Left kidney (tissue), 8 donors: ENCODE data around the gene RNASE7. TPM values are rescaled to one million over a fixed set of nuclear protein-coding genes. Genes with fewer than 3 reads are reported as not detected.
"Not testable (repeated sequence)": the region's sequence is repeated elsewhere in the genome, so short reads cannot be mapped to it uniquely, and the experiment has no call there.

ENCODE experiments used
- DNase-seq: peaks from one replicate; pipeline ENCODE4 v3.0.0-alpha.2; 2013
- long read RNA-seq, 8 donors: transcript quantifications; one replicate each; lab custom pipeline, GENCODE V29; 2026
- polyA plus RNA-seq: library from polyadenylated mRNA; unstranded; fragments of 120-200 nt; gene quantifications from one replicate; pipeline ENCODE4 v1.2.1, GENCODE V29; 2013; ENCODE audit not compliant: insufficient read length

RNASE7 gene
- polyA plus RNA-seq, result 0.55 TPM
- long read RNA-seq, donor 1, result 0 reads
- long read RNA-seq, donor 2, result 0 reads
- long read RNA-seq, donor 3, result 0 reads
- long read RNA-seq, donor 4, result 0 reads
- long read RNA-seq, donor 5, result 0 reads
- long read RNA-seq, donor 6, result 0 reads
- long read RNA-seq, donor 7, result 0 reads
- long read RNA-seq, donor 8, result 0 reads

GRCh38 chr14:21041676-21042433 is at the start of gene RNASE7:
Gene RNASE7, plus strand, starts transcription at chr14:21042362. Its CDS starts 631 bp downstream, at chr14:21042993.
- no peak for DNase-seq

DNA sequence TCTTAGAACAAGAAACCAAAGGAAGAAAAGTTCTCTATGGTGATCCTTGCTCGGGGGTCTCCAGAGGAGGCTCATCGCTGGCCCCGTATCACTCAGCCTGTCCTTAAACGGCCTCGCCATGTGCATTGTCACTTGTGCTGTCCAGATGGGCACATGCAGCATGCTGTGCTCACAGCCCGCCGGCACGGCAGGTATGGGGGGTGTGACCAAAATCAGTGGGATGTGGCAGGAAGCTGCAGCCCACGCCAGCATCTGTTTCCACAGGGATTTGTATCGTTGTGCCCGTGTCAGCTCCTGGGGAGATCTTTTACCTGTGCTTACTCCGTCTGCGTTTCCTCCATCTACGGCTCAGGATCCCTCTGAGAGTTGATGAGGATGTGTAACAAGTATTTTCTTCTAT is 45.6 kb upstream of the RNASE7 start:
- no peak for DNase-seq

GRCh38 chr14:20997115-20997514 is 45.0 kb upstream of the RNASE7 start:
- DNase-seq, result no peak

DNA sequence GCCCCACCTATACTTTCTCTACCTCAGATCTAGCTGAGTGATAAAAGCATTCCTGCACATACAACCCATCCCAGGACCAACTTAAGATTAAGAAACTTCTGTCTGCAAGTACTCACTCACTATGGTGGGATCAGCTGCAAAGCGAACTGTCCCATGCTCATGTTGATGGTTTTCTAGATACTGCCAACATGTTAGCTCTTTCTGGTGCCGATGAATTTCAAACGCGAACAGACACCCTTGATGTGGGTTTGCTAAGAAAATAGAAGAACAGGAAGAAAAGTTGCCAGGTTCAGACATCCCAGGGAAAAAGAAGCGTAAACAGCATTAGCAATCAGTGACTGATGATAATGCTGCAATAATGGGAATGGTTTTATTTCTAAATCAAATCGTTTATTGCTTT is 44.6 kb upstream of the RNASE7 start:
- DNase-seq, result no peak

DNA sequence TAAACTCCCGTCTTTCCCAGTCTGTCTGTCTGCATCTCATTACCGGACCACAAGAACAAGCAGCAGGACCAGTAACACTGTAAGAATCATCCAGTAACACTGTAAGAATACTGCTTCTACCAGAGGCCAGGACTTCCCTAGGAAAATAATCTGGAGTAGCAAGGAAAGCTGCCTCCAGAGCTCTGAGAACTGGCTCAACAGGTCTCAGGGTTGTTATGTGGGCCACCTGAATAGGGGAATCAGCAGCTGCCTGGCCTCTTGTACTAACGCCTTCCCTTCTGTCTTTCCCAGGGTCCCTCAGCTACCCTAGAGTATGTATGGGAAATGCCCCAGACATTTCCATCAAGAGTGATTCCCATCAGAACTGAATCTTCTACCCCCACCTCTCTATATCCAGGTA is 44.0 kb upstream of the RNASE7 start:
- DNase-seq, result no peak

- no peak for DNase-seq
Observed at GRCh38 chr14:20998674-20999366, 43.3 kb upstream of the RNASE7 start, which contains the start of gene SLC39A2. Gene SLC39A2, plus strand, starts transcription at chr14:20999293. Its CDS starts 154 bp downstream, at chr14:20999447.

GRCh38 chr14:20999591-20999990 is 42.6 kb upstream of the RNASE7 start:
- DNase-seq, result no peak

DNA sequence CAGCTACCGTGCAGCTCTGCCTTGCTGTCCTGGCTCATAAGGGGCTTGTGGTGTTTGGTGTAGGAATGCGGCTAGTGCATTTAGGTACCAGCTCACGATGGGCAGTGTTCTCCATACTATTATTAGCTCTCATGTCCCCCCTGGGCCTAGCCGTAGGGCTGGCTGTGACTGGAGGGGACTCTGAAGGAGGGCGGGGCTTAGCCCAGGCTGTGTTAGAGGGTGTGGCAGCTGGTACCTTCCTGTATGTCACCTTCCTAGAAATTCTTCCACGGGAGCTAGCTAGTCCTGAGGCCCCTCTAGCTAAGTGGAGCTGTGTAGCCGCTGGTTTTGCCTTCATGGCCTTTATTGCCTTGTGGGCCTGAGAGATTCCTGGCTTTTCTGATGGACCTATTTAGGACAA is 40.9 kb upstream of the RNASE7 start:
- no peak for DNase-seq

DNA sequence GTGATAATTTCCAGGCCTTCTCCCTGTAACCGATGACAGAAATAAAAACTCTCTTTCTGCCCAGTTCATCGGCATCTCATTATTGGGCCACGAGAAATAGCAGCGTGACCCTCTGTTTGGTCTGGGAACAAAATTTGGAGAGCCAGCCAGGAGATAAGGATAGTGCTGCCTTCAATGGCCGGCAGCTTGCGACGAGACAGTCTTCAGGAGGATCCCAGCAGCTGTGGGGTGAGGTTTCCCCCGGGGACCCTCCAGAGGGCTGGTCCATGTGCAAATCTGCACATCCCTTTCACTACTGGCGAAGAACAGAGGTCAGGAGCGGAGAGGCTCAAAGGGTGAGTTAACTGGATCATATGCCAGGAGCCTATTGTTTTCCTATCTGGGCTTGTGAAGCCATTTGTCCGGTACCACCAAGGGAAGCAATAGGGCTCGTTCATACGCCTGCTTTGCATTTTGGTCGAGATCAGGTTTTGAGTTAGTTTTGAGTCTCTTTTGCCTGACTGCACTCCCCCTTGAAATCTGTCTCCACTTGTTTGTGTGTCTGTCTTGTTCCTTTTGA is 38.3 kb upstream of the RNASE7 start:
- DNase-seq, result no peak

- DNase-seq, result not testable (repeated sequence)
Observed at GRCh38 chr14:21009721-21010120, 32.4 kb upstream of the RNASE7 start.

DNA sequence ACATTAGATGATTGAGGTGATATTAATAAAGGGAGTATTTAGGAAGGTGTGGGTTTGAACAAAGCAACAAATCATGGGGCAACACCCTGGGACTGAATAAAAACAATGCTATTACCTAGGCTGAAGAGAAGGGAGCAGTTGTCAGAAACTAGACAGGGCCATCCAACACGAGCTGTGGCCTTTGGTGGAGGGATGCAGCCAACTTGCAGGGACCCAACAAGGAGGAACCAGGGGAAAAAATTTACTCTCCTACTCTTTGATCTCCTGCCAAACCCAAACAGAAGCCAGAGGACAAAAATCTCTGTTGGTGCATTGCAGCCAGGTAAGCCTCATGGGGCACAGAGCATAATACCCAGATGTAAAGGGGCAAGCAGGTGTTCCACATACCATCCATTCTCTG is 31.0 kb upstream of the RNASE7 start:
- DNase-seq, result no peak

DNA sequence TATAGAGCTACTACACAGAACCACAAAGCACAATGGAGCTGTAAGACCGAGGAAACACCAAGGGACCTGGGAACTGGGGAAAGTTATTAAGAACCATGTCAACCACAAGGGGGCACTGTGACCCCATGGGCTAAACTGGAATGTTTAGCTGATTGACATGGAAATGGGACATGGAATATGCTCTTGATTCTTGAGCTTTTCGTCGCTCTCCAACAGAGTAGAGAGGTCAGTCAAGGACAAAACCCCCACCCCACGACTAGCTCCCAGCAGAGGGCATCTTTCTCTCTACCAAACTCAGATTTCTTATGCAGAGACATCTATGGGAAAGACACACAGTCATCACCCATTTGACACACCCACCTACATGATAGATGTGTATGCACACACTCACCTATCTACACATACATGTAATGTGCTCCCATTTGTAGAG is 27.4 kb upstream of the RNASE7 start:
- peak; percentile 93 for DNase-seq

DNA sequence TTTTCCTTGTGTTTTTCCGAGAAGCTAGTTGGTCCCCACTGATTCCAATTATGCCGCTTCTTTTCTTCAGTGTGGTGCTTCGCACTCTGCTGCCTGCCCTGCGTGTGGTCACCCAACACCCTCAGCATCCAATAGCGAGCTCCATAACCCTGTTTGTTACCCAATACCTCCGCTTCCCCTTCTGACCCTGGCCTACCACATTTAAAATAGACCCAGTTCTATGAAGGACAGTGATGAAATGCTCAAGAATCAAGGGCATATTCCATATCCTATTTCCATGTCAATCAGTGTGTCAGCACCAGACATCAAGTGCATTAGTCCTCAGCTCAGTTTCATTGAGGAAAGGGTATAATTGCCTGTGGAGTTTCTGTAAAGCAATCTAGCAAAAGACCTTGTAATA is 26.9 kb upstream of the RNASE7 start:
- DNase-seq, result no peak

DNA sequence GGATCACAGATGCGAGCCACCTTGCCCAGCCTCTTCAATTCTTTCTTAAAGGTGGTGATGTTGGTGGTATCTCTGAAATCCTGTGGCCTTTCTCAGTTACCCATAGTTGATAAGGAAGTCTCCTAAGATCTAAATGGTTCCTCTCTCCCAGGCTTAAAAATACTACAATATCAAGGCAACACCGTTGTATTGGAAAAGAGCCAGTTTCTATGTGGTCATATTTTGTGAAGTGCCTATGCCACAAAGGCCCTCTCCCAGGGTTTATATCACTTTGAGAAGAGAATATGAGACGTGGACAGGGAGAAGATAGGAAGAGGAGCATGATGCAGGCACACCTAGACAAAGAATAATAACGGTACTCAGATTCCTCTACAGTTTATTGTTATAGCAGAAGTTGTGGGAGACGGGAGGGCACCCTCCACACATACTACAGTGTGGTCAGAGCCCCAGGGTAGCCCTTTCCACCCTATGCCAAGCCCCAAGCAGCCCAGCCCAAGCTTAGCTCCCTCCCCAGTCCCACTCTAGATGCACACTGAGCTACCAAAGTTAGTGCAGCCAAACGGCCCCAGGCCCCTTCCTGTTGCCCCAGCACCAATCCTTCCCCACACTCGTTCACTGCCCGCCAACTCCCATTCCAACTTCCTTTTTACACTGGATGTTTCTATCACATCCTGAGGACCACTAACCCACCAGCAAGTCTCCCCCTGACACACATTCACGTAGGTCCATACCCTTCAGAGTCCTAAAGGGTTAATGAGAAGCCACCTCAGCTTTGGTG is 25.6 kb upstream of the RNASE7 start:
- no peak for DNase-seq

DNA sequence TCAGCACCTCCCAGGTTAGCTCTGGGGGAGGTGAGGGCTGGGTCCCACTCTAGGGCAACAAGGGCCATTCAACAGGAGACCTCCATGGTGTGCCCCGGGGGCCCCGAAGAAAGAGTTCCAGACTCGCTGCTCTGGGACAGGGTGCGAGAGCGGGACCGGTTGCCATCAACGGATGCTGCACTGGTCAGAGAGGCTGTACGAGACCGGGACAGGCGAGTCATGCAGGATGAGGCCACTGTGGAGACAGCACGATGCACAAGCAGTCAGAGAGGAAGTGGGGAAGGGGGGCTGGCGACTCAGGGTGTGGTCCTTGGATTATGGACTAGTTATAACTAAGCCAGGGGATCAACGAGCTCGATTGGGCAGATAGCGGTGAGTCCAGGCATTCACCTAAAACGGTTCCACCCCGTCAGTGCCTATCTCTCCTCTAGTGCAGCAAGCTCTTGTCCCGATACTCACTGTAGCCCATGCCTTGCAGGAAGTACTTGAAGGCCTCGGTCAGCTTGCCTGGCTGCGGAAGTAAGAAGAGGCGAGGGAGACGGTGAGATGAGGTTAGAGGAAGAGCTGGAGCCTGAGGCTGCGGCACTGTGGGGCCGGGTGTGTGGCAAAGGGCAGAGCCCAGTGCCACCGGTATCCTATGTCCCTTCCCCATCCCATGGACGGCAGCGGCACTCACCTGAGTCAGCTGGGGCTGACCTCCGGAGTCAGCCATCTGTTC is 24.5 kb upstream of the RNASE7 start:
- no peak for DNase-seq

DNA sequence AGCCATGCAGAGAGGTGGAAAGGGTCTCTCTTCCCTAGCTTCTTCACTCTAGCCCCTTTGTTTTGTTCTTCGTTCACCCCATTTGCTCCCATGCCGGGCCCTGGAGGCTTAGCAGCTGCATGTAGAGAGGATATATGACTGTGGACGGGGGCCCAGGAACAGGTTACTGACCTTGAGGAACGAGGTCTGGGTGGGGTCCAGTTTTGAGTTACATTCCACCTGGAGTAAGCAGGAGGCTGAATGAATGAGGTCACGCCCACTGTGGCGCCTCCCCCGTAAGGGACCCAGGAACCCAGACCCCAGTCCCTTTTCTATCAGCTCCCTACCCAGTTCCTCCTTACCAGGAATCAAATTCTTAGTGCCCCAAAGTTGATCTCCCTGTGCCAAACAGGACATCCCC is 23.9 kb upstream of the RNASE7 start:
- DNase-seq, result no peak

DNA sequence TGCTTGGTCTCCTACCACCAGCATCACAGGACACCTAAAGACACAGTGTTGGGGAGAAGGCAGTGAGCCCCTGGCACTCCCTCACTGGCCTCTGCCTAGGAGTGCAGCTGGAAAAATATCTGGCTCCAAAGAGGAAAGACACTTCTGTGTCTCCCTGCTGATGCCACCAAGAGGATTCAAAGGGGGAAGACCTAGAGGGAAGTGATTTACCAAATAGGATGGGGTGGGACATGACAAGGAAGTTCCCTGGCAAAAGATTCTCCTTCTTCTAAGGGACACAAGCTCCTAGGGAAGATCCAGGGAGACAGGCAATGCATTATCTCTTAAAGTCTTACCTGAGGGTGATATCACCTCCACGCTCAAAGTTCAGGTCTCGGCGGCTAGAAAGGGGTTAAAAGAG is 23.4 kb upstream of the RNASE7 start:
- no peak for DNase-seq

DNA sequence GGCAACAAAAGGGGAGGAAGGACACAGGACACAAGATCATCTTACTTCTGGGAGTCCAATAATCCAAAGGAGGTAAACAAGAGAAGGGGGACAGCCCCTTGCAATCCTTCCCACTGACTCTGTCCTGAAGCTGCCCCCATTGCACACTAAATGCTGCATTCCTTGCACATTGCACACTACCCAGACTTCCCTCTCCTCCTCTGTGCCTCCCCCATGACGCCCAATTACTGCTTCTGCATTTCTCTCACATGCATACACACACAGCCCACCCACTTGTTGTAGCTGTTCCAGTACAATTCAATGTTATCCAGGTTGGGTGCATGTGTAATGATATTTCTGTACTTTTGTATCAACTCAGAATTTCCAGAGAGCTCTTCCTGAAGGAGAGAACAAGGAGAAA is 22.8 kb upstream of the RNASE7 start:
- no peak for DNase-seq

- no peak for DNase-seq
Observed at GRCh38 chr14:21020977-21021545, 21.1 kb upstream of the RNASE7 start.

DNA sequence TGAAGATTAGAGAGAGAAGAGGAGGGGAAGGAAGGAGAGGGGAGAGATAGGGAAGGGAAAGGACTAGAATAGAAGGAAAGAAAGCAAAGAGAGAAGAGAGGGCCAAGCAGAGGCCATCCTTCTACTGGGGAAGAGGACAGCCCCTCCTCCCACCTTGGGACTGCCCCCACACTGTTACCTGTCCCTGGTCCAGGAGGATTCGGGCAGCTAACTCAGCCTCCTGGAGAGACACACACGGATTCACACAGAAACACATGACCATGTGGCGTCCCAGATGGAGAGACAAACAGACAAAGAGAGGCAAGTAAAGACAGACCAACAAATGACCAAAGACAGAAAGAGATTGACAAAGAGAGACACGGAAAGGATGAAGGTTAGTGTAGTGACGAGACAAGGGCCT is 19.5 kb upstream of the RNASE7 start:
- no peak for DNase-seq

DNA sequence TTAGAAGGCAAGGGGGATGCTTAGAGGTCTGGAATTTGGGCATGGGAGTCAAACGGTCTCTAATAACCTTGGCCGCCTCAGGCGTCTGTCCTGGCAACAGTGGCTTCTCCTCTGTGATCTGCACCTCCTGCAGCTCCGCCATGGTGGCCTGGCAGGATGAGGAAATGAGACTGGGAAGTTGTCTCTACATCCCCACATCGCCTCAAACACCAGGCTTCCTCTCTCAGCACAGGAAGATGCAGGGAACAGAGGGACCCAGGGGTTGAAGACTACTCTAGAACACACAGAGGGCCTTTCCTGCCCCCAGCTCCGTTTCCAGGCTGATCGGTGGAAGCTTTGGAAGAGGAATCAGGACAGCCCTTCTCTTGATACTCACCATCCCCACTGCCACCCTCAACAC is 19.0 kb upstream of the RNASE7 start:
- DNase-seq, result no peak
